Stimulated activated naive CD8-positive, alpha-beta T cell treated with anti-CD3 and anti-CD28 coated beads, Interleukin-15, Interleukin-2, amounts not matched to agents 100 ng/mL and 50 ng/mL, for 24 hours (primary cell): ENCODE measurements around the gene MTHFD1.
A peak's percentile ranks its signal among the peaks of the same experiment; 100 is the strongest.

Experiments used
- H3K27ac Mint-ChIP-seq: one replicate; pipeline ENCODE4 v1.8.0; 2021; ENCODE audit warnings: mild to moderate bottlenecking, mixed read lengths
- H3K27me3 Mint-ChIP-seq: one replicate; pipeline ENCODE4 v1.8.0; 2021; ENCODE audit warnings: mixed read lengths
- H3K36me3 Mint-ChIP-seq: one replicate; pipeline ENCODE4 v1.8.0; 2021; ENCODE audit warnings: low read depth, mixed read lengths
- H3K4me1 Mint-ChIP-seq: one replicate; pipeline ENCODE4 v1.8.0; 2021; ENCODE audit warnings: low read depth, mixed read lengths
- H3K4me3 Mint-ChIP-seq: one replicate; pipeline ENCODE4 v1.8.0; 2021; ENCODE audit warnings: mild to moderate bottlenecking, mixed read lengths
- H3K9me3 Mint-ChIP-seq: one replicate; pipeline ENCODE4 v1.8.0; 2021; ENCODE audit warnings: mixed read lengths

Gene MTHFD1

GRCh38 chr14:64419003-64419402 lies 30.9 kb downstream of the MTHFD1 start:
- Mint-ChIP-seq H3K27ac (no peak overlapping the region), H3K9me3 (no peaks in the 10 kb centered on the region), H3K27me3 (no peaks in the 10 kb centered on the region), H3K4me1 (peaks cover 28% of the 10 kb centered on the region), H3K4me3 (no peak overlapping the region), H3K36me3 (peaks cover 77% of the 10 kb centered on the region)

- Mint-ChIP-seq H3K9me3 (no peaks in the 10 kb centered on the region), H3K4me1 (peaks cover 18% of the 10 kb centered on the region), H3K27ac (no peak overlapping the region), H3K4me3 (no peak overlapping the region), H3K36me3 (peaks cover 83% of the 10 kb centered on the region), H3K27me3 (no peaks in the 10 kb centered on the region)
These were observed 33.0 kb downstream of the MTHFD1 start for GRCh38 chr14:64421166-64421565.

GRCh38 chr14:64422005-64422404 lies 33.9 kb downstream of the MTHFD1 start:
- H3K27ac Mint-ChIP-seq = no peak overlapping the region
- no peaks in the 10 kb centered on the region for H3K27me3 Mint-ChIP-seq
- H3K36me3 Mint-ChIP-seq = peaks cover 80% of the 10 kb centered on the region
- peaks cover 9% of the 10 kb centered on the region for H3K4me1 Mint-ChIP-seq
- H3K4me3 Mint-ChIP-seq = no peak overlapping the region
- no peaks in the 10 kb centered on the region for H3K9me3 Mint-ChIP-seq

GRCh38 chr14:64422756-64423155 lies 34.6 kb downstream of the MTHFD1 start:
- peaks cover 80% of the 10 kb centered on the region for H3K36me3 Mint-ChIP-seq
- H3K27ac Mint-ChIP-seq = peak overlapping the region; percentile 43

GRCh38 chr14:64423987-64424386 lies 35.8 kb downstream of the MTHFD1 start:
- Mint-ChIP-seq H3K4me1 (peaks cover 8% of the 10 kb centered on the region), H3K27ac (no peak overlapping the region), H3K4me3 (no peak overlapping the region), H3K27me3 (no peaks in the 10 kb centered on the region), H3K36me3 (peaks cover 81% of the 10 kb centered on the region), H3K9me3 (no peaks in the 10 kb centered on the region)

More at GRCh38 chr14:64422756-64423155, 34.6 kb downstream of the MTHFD1 start:
- Mint-ChIP-seq H3K27me3 (no peaks in the 10 kb centered on the region), H3K4me1 (peaks cover 8% of the 10 kb centered on the region), H3K4me3 (no peak overlapping the region), H3K9me3 (no peaks in the 10 kb centered on the region)

GRCh38 chr14:64434528-64434927 lies 46.4 kb downstream of the MTHFD1 start:
- Mint-ChIP-seq H3K27ac (no peak overlapping the region), H3K4me3 (no peak overlapping the region), H3K4me1 (peaks cover 20% of the 10 kb centered on the region), H3K27me3 (no peaks in the 10 kb centered on the region), H3K9me3 (no peaks in the 10 kb centered on the region), H3K36me3 (peaks cover 83% of the 10 kb centered on the region)

- Mint-ChIP-seq H3K4me3 (no peak overlapping the region), H3K27ac (peak overlapping the region; percentile 9), H3K9me3 (no peaks in the 10 kb centered on the region), H3K27me3 (no peaks in the 10 kb centered on the region), H3K4me1 (peaks cover 23% of the 10 kb centered on the region), H3K36me3 (peaks cover 80% of the 10 kb centered on the region)
These were observed 50.2 kb downstream of the MTHFD1 start for GRCh38 chr14:64438181-64438841.

GRCh38 chr14:64439141-64439540 lies 51.0 kb downstream of the MTHFD1 start:
- Mint-ChIP-seq H3K27ac (no peak overlapping the region), H3K4me1 (peaks cover 31% of the 10 kb centered on the region), H3K27me3 (no peaks in the 10 kb centered on the region), H3K36me3 (peaks cover 81% of the 10 kb centered on the region), H3K4me3 (no peak overlapping the region), H3K9me3 (no peaks in the 10 kb centered on the region)

- Mint-ChIP-seq H3K27me3 (no peaks in the 10 kb centered on the region), H3K36me3 (peaks cover 84% of the 10 kb centered on the region), H3K4me1 (peaks cover 45% of the 10 kb centered on the region), H3K27ac (no peak overlapping the region), H3K9me3 (no peaks in the 10 kb centered on the region), H3K4me3 (no peak overlapping the region)
These were observed 52.3 kb downstream of the MTHFD1 start for GRCh38 chr14:64440494-64440893.

GRCh38 chr14:64442300-64442988 lies 54.3 kb downstream of the MTHFD1 start:
- no peaks in the 10 kb centered on the region for H3K9me3 Mint-ChIP-seq
- no peak overlapping the region for H3K27ac Mint-ChIP-seq
- H3K36me3 Mint-ChIP-seq = peaks cover 69% of the 10 kb centered on the region
- H3K4me1 Mint-ChIP-seq = peaks cover 49% of the 10 kb centered on the region
- H3K4me3 Mint-ChIP-seq = no peak overlapping the region
- no peaks in the 10 kb centered on the region for H3K27me3 Mint-ChIP-seq

GRCh38 chr14:64444140-64444539 lies 56.0 kb downstream of the MTHFD1 start:
- Mint-ChIP-seq H3K36me3 (peaks cover 66% of the 10 kb centered on the region), H3K4me3 (no peak overlapping the region), H3K27me3 (no peaks in the 10 kb centered on the region), H3K27ac (peak overlapping the region; percentile 50), H3K9me3 (no peaks in the 10 kb centered on the region), H3K4me1 (peaks cover 49% of the 10 kb centered on the region)

- Mint-ChIP-seq H3K9me3 (no peaks in the 10 kb centered on the region), H3K4me1 (peaks cover 57% of the 10 kb centered on the region), H3K36me3 (peaks cover 68% of the 10 kb centered on the region), H3K4me3 (peak overlapping the region; percentile 1), H3K27ac (peak overlapping the region; percentile 50), H3K27me3 (no peaks in the 10 kb centered on the region)
These were observed 57.1 kb downstream of the MTHFD1 start for GRCh38 chr14:64444984-64445845.

- peak overlapping the region; percentile 41 for H3K4me3 Mint-ChIP-seq
- peaks cover 67% of the 10 kb centered on the region for H3K36me3 Mint-ChIP-seq
- peaks cover 62% of the 10 kb centered on the region for H3K4me1 Mint-ChIP-seq
- H3K27me3 Mint-ChIP-seq = no peaks in the 10 kb centered on the region
- peak overlapping the region; percentile 79 for H3K27ac Mint-ChIP-seq
- no peaks in the 10 kb centered on the region for H3K9me3 Mint-ChIP-seq
These were observed 59.9 kb downstream of the MTHFD1 start for GRCh38 chr14:64447876-64448670.

GRCh38 chr14:64450255-64450654 lies 62.1 kb downstream of the MTHFD1 start:
- H3K4me3 Mint-ChIP-seq = no peak overlapping the region
- H3K27ac Mint-ChIP-seq = peak overlapping the region; percentile 90
- no peaks in the 10 kb centered on the region for H3K9me3 Mint-ChIP-seq
- H3K36me3 Mint-ChIP-seq = peaks cover 66% of the 10 kb centered on the region
- peaks cover 40% of the 10 kb centered on the region for H3K4me1 Mint-ChIP-seq
- H3K27me3 Mint-ChIP-seq = no peaks in the 10 kb centered on the region
